Suprapubic skin (tissue), 4 donors: ENCODE measurements around the gene ALKBH8. TPM values are rescaled to one million over a fixed set of nuclear protein-coding genes. Genes with fewer than 3 reads are reported as not detected.

Experiments
- DNase-seq, 2 donors: peaks; one replicate each; pipeline ENCODE4 v3.0.0-alpha.2; 2019; ENCODE audit warnings: low spot score in 2 of 2
- H3K27ac ChIP-seq: fragments of 200-600 bp; sonication (generic); one replicate; pipeline ENCODE4 v1.5.1; 2019
- H3K27me3 ChIP-seq: fragments of 200-600 bp; sonication (generic); one replicate; pipeline ENCODE4 v1.5.1; 2019
- H3K36me3 ChIP-seq: fragments of 200-600 bp; sonication (generic); one replicate; pipeline ENCODE4 v1.5.1; 2019
- H3K4me1 ChIP-seq: fragments of 200-600 bp; sonication (generic); one replicate; pipeline ENCODE4 v1.5.1; 2019
- H3K4me3 ChIP-seq: fragments of 200-600 bp; sonication (generic); one replicate; pipeline ENCODE4 v1.5.1; 2019; ENCODE audit warnings: mild to moderate bottlenecking
- H3K9me3 ChIP-seq: fragments of 200-600 bp; sonication (generic); one replicate; pipeline ENCODE4 v1.5.1; 2019
- CTCF ChIP-seq, 2 donors: fragments of 200-600 bp in 1 of 2; fragments of 450-650 bp in 1 of 2; sonication (generic) in 1 of 2; IDR thresholded peaks; one replicate each; pipeline ENCODE4 v1.5.1; 2016 to 2019; ENCODE audit warnings: antibody characterized with exemption in 2 of 2, mild to moderate bottlenecking in 1 of 2, moderate library complexity in 1 of 2
- EP300 ChIP-seq: sonication (generic); formaldehyde crosslinking; IDR thresholded peaks from one replicate; pipeline ENCODE4 v1.6.1; 2017; ENCODE audit warnings: antibody characterized with exemption
- POLR2A ChIP-seq, 2 donors: fragments of 450-650 bp; IDR thresholded peaks; one replicate each; pipeline ENCODE4 v1.6.1; 2017; ENCODE audit warnings: antibody characterized with exemption in 2 of 2, mild to moderate bottlenecking in 2 of 2, moderate library complexity in 2 of 2
- POLR2AphosphoS5 ChIP-seq, 3 donors: sonication (generic); formaldehyde crosslinking; IDR thresholded peaks; one replicate each; pipeline ENCODE4 v1.6.1; 2017; ENCODE audit warnings: antibody characterized with exemption in 3 of 3
- WGBS: methylation state at CpG from one replicate; pipeline ENCODE4 v1.1.5; 2018; 5-methylcytosine and 5-hydroxymethylcytosine counted together
- total RNA-seq, 4 donors: library from RNA; depleted of rRNA; stranded (reverse); fragments of >200 nt; gene quantifications; one replicate each; pipeline ENCODE4 v1.1.0, GENCODE V29; 2016

Gene ALKBH8
- total RNA-seq, 4 donors from 2014 or later = 2.0 to 6.8 (median 5.6) TPM

GRCh38 chr11:107494055-107494454, 71.5 kb downstream of the ALKBH8 start:
- WGBS = 88% methylated on average over 1 of the region's 1 CpG
- Histone ChIP-seq H3K4me3 (no peak overlapping the region), H3K36me3 (no peaks in the 10 kb centered on the region), H3K9me3 (no peaks in the 10 kb centered on the region), H3K4me1 (peaks cover 3% of the 10 kb centered on the region), H3K27me3 (no peaks in the 10 kb centered on the region), H3K27ac (no peak overlapping the region)
- no peak for DNase-seq
- TF ChIP-seq EP300 = no peak
- TF ChIP-seq POLR2A (IDR thresholded peaks at IDR 0.05) = no peak
- no peak for TF ChIP-seq CTCF (IDR thresholded peaks at IDR 0.05)
- TF ChIP-seq POLR2AphosphoS5 (IDR thresholded peaks at IDR 0.05) = no peak

GRCh38 chr11:107493117-107493516, 72.4 kb downstream of the ALKBH8 start:
- peaks cover 3% of the 10 kb centered on the region for H3K4me1 ChIP-seq
- 53% methylated on average over 1 of the region's 1 CpG for WGBS
- no peaks in the 10 kb centered on the region for H3K36me3 ChIP-seq
- H3K27ac ChIP-seq = no peak overlapping the region
- H3K27me3 ChIP-seq = no peaks in the 10 kb centered on the region
- H3K4me3 ChIP-seq = no peak overlapping the region
- no peaks in the 10 kb centered on the region for H3K9me3 ChIP-seq
- TF ChIP-seq CTCF (IDR thresholded peaks at IDR 0.05) (no peak), EP300 (no peak), POLR2AphosphoS5 (IDR thresholded peaks at IDR 0.05) (no peak), POLR2A (IDR thresholded peaks at IDR 0.05) (no peak)
- no peak for DNase-seq

GRCh38 chr11:107490836-107491235, 74.7 kb downstream of the ALKBH8 start:
- H3K4me3 ChIP-seq = no peak overlapping the region

GRCh38 chr11:107482234-107482633, 83.3 kb downstream of the ALKBH8 start:
- no peaks in the 10 kb centered on the region for H3K4me1 ChIP-seq
- H3K9me3 ChIP-seq = no peaks in the 10 kb centered on the region
- no peak overlapping the region for H3K27ac ChIP-seq
- no peak for DNase-seq
- H3K4me3 ChIP-seq = no peak overlapping the region
- H3K36me3 ChIP-seq = no peaks in the 10 kb centered on the region
- TF ChIP-seq EP300 (no peak), CTCF (IDR thresholded peaks at IDR 0.05) (no peak), POLR2A (IDR thresholded peaks at IDR 0.05) (no peak), POLR2AphosphoS5 (IDR thresholded peaks at IDR 0.05) (no peak)
- H3K27me3 ChIP-seq = no peaks in the 10 kb centered on the region

More at GRCh38 chr11:107490836-107491235, 74.7 kb downstream of the ALKBH8 start:
- Histone ChIP-seq H3K4me1 (peaks cover 1% of the 10 kb centered on the region), H3K9me3 (no peaks in the 10 kb centered on the region), H3K27ac (no peak overlapping the region), H3K27me3 (no peaks in the 10 kb centered on the region), H3K36me3 (no peaks in the 10 kb centered on the region)
- TF ChIP-seq EP300 (no peak), POLR2A (IDR thresholded peaks at IDR 0.05) (no peak), POLR2AphosphoS5 (IDR thresholded peaks at IDR 0.05) (no peak), CTCF (IDR thresholded peaks at IDR 0.05) (no peak)
- no peak for DNase-seq
- 96% methylated on average over 2 of the region's 2 CpGs for WGBS

GRCh38 chr11:107478922-107479321, 86.6 kb downstream of the ALKBH8 start:
- no peak for DNase-seq
- Histone ChIP-seq H3K4me3 (no peak overlapping the region), H3K27ac (no peak overlapping the region), H3K27me3 (peaks cover 15% of the 10 kb centered on the region), H3K4me1 (no peaks in the 10 kb centered on the region), H3K36me3 (no peaks in the 10 kb centered on the region), H3K9me3 (no peaks in the 10 kb centered on the region)
- no peak for TF ChIP-seq POLR2AphosphoS5 (IDR thresholded peaks at IDR 0.05)
- no peak for TF ChIP-seq POLR2A (IDR thresholded peaks at IDR 0.05)
- TF ChIP-seq CTCF (IDR thresholded peaks at IDR 0.05) = no peak
- no peak for TF ChIP-seq EP300
